ENCODE measurements around the gene OR4F15.
A peak's percentile ranks its signal among the peaks of the same experiment; 100 is the strongest.

Gene OR4F15

GRCh38 chr15:101811902-101812301 lies at the start of gene OR4F15:
Gene OR4F15 (plus strand): TSS chr15:101812202. CDS start chr15:101818187, 5,985 bp downstream.
- TF ChIP-seq GATA3 (IDR thresholded peaks at IDR 0.05; ENCODE audit: low read depth, low read length): no peak
- no peak for TF ChIP-seq GATA2 (IDR thresholded peaks at IDR 0.05; ENCODE audit: low read depth, low read length)

- TF ChIP-seq GATA3 (IDR thresholded peaks at IDR 0.05; ENCODE audit: low read depth, low read length) (no peak), GATA2 (IDR thresholded peaks at IDR 0.05; ENCODE audit: low read depth, low read length) (no peak)
Observed at GRCh38 chr15:101765772-101766456, 46.1 kb upstream of the OR4F15 start.

GRCh38 chr15:101772921-101773320 lies 39.1 kb upstream of the OR4F15 start:
- TF ChIP-seq GATA3 (IDR thresholded peaks at IDR 0.05; ENCODE audit: low read depth, low read length): no peak

- TF ChIP-seq GATA3 (IDR thresholded peaks at IDR 0.05; ENCODE audit: low read depth, low read length) (no peak), GATA2 (IDR thresholded peaks at IDR 0.05; ENCODE audit: low read depth, low read length) (no peak)
Observed at GRCh38 chr15:101773496-101774100, 38.4 kb upstream of the OR4F15 start.

- TF ChIP-seq GATA3 (IDR thresholded peaks at IDR 0.05; ENCODE audit: low read depth, low read length) (no peak), GATA2 (IDR thresholded peaks at IDR 0.05; ENCODE audit: low read depth, low read length) (no peak)
Observed at GRCh38 chr15:101775136-101775535, 36.9 kb upstream of the OR4F15 start.

- no peak for TF ChIP-seq GATA2 (IDR thresholded peaks at IDR 0.05; ENCODE audit: low read depth, low read length)
- no peak for TF ChIP-seq GATA3 (IDR thresholded peaks at IDR 0.05; ENCODE audit: low read depth, low read length)
Observed at GRCh38 chr15:101781928-101782327, 30.1 kb upstream of the OR4F15 start.

- no peak for TF ChIP-seq GATA2 (IDR thresholded peaks at IDR 0.05; ENCODE audit: low read depth, low read length)
- no peak for TF ChIP-seq GATA3 (IDR thresholded peaks at IDR 0.05; ENCODE audit: low read depth, low read length)
Observed at GRCh38 chr15:101784644-101785043, 27.4 kb upstream of the OR4F15 start.

GRCh38 chr15:101795455-101795854 lies 16.5 kb upstream of the OR4F15 start:
- no peak for TF ChIP-seq GATA2 (IDR thresholded peaks at IDR 0.05; ENCODE audit: low read depth, low read length)
- TF ChIP-seq GATA3 (IDR thresholded peaks at IDR 0.05; ENCODE audit: low read depth, low read length): no peak

- TF ChIP-seq GATA2 (IDR thresholded peaks at IDR 0.05; ENCODE audit: low read depth, low read length): no peak
- no peak for TF ChIP-seq GATA3 (IDR thresholded peaks at IDR 0.05; ENCODE audit: low read depth, low read length)
Observed at GRCh38 chr15:101799665-101800064, 12.3 kb upstream of the OR4F15 start.

GRCh38 chr15:101801048-101801447 lies 11.0 kb upstream of the OR4F15 start:
- TF ChIP-seq GATA2 (IDR thresholded peaks at IDR 0.05; ENCODE audit: low read depth, low read length) (peak; percentile 59; the same call in 1 of the 2 replicates), GATA3 (IDR thresholded peaks at IDR 0.05; ENCODE audit: low read depth, low read length) (no peak)

GRCh38 chr15:101803209-101803608 lies 8.8 kb upstream of the OR4F15 start, which contains the start of gene OR4F6:
Gene OR4F6 (plus strand): TSS chr15:101803509. CDS start chr15:101805720, 2,211 bp downstream.
- TF ChIP-seq GATA2 (IDR thresholded peaks at IDR 0.05; ENCODE audit: low read depth, low read length) (no peak), GATA3 (IDR thresholded peaks at IDR 0.05; ENCODE audit: low read depth, low read length) (no peak)

- TF ChIP-seq GATA2 (IDR thresholded peaks at IDR 0.05; ENCODE audit: low read depth, low read length) (no peak), GATA3 (IDR thresholded peaks at IDR 0.05; ENCODE audit: low read depth, low read length) (no peak)
Observed at GRCh38 chr15:101803676-101804075, 8.3 kb upstream of the OR4F15 start.

GRCh38 chr15:101804375-101804774 lies 7.6 kb upstream of the OR4F15 start:
- TF ChIP-seq GATA2 (IDR thresholded peaks at IDR 0.05; ENCODE audit: low read depth, low read length): peak; percentile 38
- peak; percentile 61; the same call in 1 of the 2 replicates for TF ChIP-seq GATA3 (IDR thresholded peaks at IDR 0.05; ENCODE audit: low read depth, low read length)

- TF ChIP-seq GATA2 (IDR thresholded peaks at IDR 0.05; ENCODE audit: low read depth, low read length) (no peak), GATA3 (IDR thresholded peaks at IDR 0.05; ENCODE audit: low read depth, low read length) (no peak)
Observed at GRCh38 chr15:101804941-101805340, 7.1 kb upstream of the OR4F15 start.
